Measurements from ENCODE around the gene TUBAL3.

TUBAL3 gene

DNA sequence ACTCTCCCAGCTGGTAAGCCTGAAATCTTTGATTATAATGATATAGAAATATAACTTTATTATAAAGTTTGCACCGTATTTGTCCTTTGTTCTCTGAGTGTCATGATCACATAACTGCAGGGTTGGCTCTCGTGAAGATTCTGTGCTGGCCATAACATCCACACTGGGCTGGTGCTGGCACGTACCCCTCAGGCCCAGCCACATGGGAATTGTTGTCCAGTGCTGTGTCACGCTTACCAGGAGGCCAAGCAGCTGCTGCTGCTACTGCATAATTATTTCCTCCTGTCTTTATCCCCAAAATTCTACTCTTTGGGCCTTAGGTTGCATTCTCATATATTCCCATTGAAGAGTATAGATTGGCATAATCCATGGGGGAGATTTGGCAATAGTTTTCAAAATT is 60.6 kb downstream of the TUBAL3 start:
- DNase-seq (ENCODE audit: low read depth in 3 of 3, low spot score in 1 of 3): no peak

DNA sequence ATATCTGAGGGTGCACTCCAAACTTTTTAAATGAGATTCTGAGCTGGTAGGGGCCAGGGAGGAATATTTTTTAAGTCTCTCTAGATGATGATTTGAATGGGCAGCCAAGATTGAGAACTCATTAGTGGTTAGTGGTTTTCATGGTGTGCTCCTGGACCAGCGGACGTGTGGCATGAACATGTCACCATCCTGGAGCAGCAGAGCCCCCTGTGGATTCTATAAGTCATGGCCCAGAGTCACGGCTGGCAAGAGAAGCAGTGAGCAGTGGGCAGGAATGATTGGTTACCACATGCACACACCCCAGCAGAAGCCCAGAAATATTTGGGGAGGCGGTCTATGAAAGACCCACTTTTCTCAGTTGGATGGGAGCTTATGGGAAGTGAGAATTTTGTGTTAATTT is 61.1 kb downstream of the TUBAL3 start:
- no peak for DNase-seq (ENCODE audit: low read depth in 3 of 3, low spot score in 1 of 3)

Data from stimulated activated CD4-positive, alpha-beta T cell treated with anti-CD3 and anti-CD28 coated beads, TNF-alpha, amount 100 ng/mL, for 1 hour (primary cell).